CD14-positive monocyte (primary cell): ENCODE data around the gene ADAMTS3. TPM values are rescaled to one million over a fixed set of nuclear protein-coding genes. Genes with fewer than 3 reads are reported as not detected.

ENCODE experiments used
- DNase-seq, 3 donors: peaks; one replicate each; pipeline ENCODE4 v3.0.0-alpha.2; 2011 to 2022
- H2AFZ ChIP-seq: 2 replicates; pipeline ENCODE4 v1.6.0; 2012; ENCODE audit warnings: mild to moderate bottlenecking, low read depth, low read length, inconsistent platforms; ENCODE audit not compliant: insufficient read depth, poor library complexity, severe bottlenecking
- H3K27ac ChIP-seq, 2 donors: 1 replicate in 1 of 2; 2 replicates in 1 of 2; pipeline ENCODE4 v1.5.1; 2012 to 2013; ENCODE audit warnings: low read length in 2 of 2, control low read depth in 1 of 2, inconsistent platforms in 1 of 2, low read depth in 1 of 2, mild to moderate bottlenecking in 1 of 2
- H3K27me3 ChIP-seq, 2 donors: one replicate each; pipeline versions ENCODE4 v1.6.0 to v1.6.1; 2011 to 2013; ENCODE audit warnings: low read length in 2 of 2; ENCODE audit not compliant: control insufficient read depth in 2 of 2, insufficient read depth in 2 of 2
- H3K36me3 ChIP-seq, 2 donors: replicated peaks in 1 of 2; 1 replicate in 1 of 2; 2 replicates in 1 of 2; pipeline versions ENCODE4 v1.5.1 to v1.6.1; 2012 to 2013; ENCODE audit warnings: low read length in 2 of 2, control low read depth in 1 of 2, inconsistent platforms in 1 of 2, mild to moderate bottlenecking in 1 of 2; ENCODE audit not compliant: insufficient read depth in 2 of 2, control insufficient read depth in 1 of 2
- H3K4me1 ChIP-seq, 2 donors: 1 replicate in 1 of 2; 2 replicates in 1 of 2; pipeline versions ENCODE4 v1.5.1 to v1.6.1; 2012 to 2013; ENCODE audit warnings: low read length in 2 of 2, control low read depth in 1 of 2, inconsistent platforms in 1 of 2, mild to moderate bottlenecking in 1 of 2, moderate library complexity in 1 of 2; ENCODE audit not compliant: insufficient read depth in 2 of 2, control insufficient read depth in 1 of 2
- H3K4me2 ChIP-seq: replicated peaks from 2 replicates; pipeline ENCODE3; 2012; ENCODE audit warnings: low read length, moderate library complexity, mild to moderate bottlenecking; ENCODE audit not compliant: poor library complexity, severe bottlenecking; ENCODE audit errors: extremely low read depth
- H3K4me3 ChIP-seq, 3 experiments: fragments of 200-600 bp in 1 of 3; sonication (generic) in 1 of 3; replicated peaks in 1 of 3; 1 replicate in 2 of 3; 2 replicates in 1 of 3; pipeline ENCODE4 v1.5.1; 2011 to 2013; ENCODE audit warnings: low read length in 3 of 3, mild to moderate bottlenecking in 3 of 3, control low read depth in 2 of 3, low read depth in 2 of 3, inconsistent platforms in 1 of 3, moderate library complexity in 1 of 3
- H3K79me2 ChIP-seq: 2 replicates; pipeline ENCODE4 v1.6.0; 2012; ENCODE audit warnings: mild to moderate bottlenecking, control low read depth, inconsistent platforms, low read length, moderate library complexity; ENCODE audit not compliant: insufficient read depth
- H3K9ac ChIP-seq: 2 replicates; pipeline ENCODE4 v1.6.0; 2017; ENCODE audit warnings: low read length, mild to moderate bottlenecking; ENCODE audit not compliant: insufficient read depth, poor library complexity, severe bottlenecking
- H3K9me3 ChIP-seq, 2 donors: replicated peaks in 1 of 2; 1 replicate in 1 of 2; 2 replicates in 1 of 2; pipeline versions ENCODE4 v1.5.1 to v1.6.1; 2012 to 2013; ENCODE audit warnings: low read length in 2 of 2, control low read depth in 1 of 2; ENCODE audit not compliant: control insufficient read depth in 1 of 2, insufficient read depth in 1 of 2
- H4K20me1 ChIP-seq: 2 replicates; pipeline ENCODE4 v1.6.0; 2012; ENCODE audit warnings: mild to moderate bottlenecking, low read length, control low read depth, moderate library complexity; ENCODE audit not compliant: insufficient read depth
- H3K27ac Mint-ChIP-seq, 7 donors: one replicate each; pipeline ENCODE4 v1.8.0; 2020; ENCODE audit warnings: mild to moderate bottlenecking in 7 of 7, mixed read lengths in 7 of 7, moderate library complexity in 6 of 7, inconsistent platforms in 2 of 7
- H3K27me3 Mint-ChIP-seq, 3 donors: one replicate each; pipeline ENCODE4 v1.8.0; 2021 to 2022; ENCODE audit warnings: low read depth in 3 of 3, mild to moderate bottlenecking in 3 of 3, mixed read lengths in 3 of 3, moderate library complexity in 3 of 3, inconsistent platforms in 1 of 3
- H3K36me3 Mint-ChIP-seq, 2 donors: one replicate each; pipeline ENCODE4 v1.8.0; 2020; ENCODE audit warnings: mixed read lengths in 2 of 2, inconsistent platforms in 1 of 2, mild to moderate bottlenecking in 1 of 2
- H3K4me1 Mint-ChIP-seq: one replicate; pipeline ENCODE4 v1.8.0; 2020; ENCODE audit warnings: mild to moderate bottlenecking, mixed read lengths
- H3K4me3 Mint-ChIP-seq, 2 donors: one replicate each; pipeline ENCODE4 v1.8.0; 2020; ENCODE audit warnings: mild to moderate bottlenecking in 2 of 2, mixed read lengths in 2 of 2, moderate library complexity in 1 of 2
- H3K9me3 Mint-ChIP-seq, 7 donors: one replicate each; pipeline ENCODE4 v1.8.0; 2020 to 2022; ENCODE audit warnings: mixed read lengths in 7 of 7, mild to moderate bottlenecking in 6 of 7, moderate library complexity in 6 of 7, inconsistent platforms in 2 of 7
- WGBS: methylation state at CpG from one replicate; pipeline ENCODE4 v1.1.5; 2013; ENCODE audit warnings: missing lambda C conversion rate; ENCODE audit not compliant: insufficient coverage; 5-methylcytosine and 5-hydroxymethylcytosine counted together
- intact Hi-C, 2 donors: fragments of 100-400 bp; cut with micrococcal nuclease; formaldehyde crosslinking; loops; one replicate each; pipeline versions ENCODE4 v1.15.0 to v1.15.1; 2023
- polyA plus RNA-seq, 3 donors: library from polyadenylated mRNA; depleted of rRNA in 1 of 3; unstranded in 2 of 3; stranded (reverse) in 1 of 3; fragments of 300-500 nt in 2 of 3; fragments of >200 nt in 1 of 3; fragmentation: Illumina TruSeq in 2 of 3; gene quantifications; 1 replicate in 2 of 3; 2 replicates in 1 of 3; pipeline ENCODE4 v1.2.3, GENCODE V29; 2012 to 2021
- TF ChIP-seq, protein P1 (sequence below): fragments of 200-600 bp; IDR thresholded peaks from one replicate; pipeline ENCODE4 v1.8.0; 2022; ENCODE audit warnings: antibody characterized with exemption, mild to moderate bottlenecking

The ADAMTS3 gene
- polyA plus RNA-seq, 3 donors = not detected

DNA sequence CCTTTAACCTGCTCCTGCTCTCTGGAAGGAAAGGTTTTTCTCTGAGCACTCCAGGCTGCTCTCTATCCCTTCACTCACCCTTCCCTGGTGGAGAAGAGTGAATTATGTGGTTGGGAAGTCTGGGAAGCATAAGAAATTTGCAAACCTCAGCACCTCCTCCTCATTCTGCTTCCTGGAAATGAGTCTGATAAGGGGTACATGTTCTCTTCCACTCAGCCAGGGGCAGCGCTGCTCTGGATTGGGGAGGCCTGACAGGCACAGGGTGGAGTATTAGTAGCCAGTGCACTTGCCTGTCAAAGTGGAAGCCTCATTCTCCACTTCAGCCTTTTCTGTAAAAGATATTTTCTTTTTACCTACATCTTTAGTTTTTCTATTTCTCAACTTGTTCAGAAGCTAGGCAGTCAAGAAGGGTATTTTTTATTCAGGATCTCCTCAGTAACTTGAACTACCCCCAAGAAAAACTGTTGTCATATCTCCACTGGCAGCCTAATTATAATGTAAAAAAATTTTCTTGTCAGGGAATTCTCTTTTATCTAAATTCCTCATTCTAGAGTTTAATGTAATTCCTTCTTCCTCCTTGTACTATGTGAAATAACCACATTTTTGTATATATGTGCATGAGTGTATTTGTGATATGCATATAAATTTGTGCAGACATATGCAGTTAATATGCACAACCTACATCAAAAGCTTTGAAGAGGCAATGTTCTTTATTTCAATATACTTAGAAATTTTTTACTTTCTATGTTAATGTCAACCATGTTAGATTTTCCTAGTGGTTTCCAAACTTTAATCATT, 15.3 kb downstream of the ADAMTS3 start:
- no peak overlapping the region for H3K27ac ChIP-seq
- no peak overlapping the region for H3K4me2 ChIP-seq
- no CpG with 5 or more reads among the region's 1 CpG for WGBS
- no peak overlapping the region for H3K4me3 ChIP-seq
- Mint-ChIP-seq H3K27ac (no peak overlapping the region), H3K9me3 (peaks cover 0 to 2% (median under 1%) of the 10 kb centered on the region in 7 donors), H3K4me3 (no peak overlapping the region), H3K36me3 (no peaks in the 10 kb centered on the region), H3K4me1 (no peaks in the 10 kb centered on the region), H3K27me3 (peaks cover 0 to 2% (median 0%) of the 10 kb centered on the region in 3 donors)
- TF ChIP-seq, protein P1, sequence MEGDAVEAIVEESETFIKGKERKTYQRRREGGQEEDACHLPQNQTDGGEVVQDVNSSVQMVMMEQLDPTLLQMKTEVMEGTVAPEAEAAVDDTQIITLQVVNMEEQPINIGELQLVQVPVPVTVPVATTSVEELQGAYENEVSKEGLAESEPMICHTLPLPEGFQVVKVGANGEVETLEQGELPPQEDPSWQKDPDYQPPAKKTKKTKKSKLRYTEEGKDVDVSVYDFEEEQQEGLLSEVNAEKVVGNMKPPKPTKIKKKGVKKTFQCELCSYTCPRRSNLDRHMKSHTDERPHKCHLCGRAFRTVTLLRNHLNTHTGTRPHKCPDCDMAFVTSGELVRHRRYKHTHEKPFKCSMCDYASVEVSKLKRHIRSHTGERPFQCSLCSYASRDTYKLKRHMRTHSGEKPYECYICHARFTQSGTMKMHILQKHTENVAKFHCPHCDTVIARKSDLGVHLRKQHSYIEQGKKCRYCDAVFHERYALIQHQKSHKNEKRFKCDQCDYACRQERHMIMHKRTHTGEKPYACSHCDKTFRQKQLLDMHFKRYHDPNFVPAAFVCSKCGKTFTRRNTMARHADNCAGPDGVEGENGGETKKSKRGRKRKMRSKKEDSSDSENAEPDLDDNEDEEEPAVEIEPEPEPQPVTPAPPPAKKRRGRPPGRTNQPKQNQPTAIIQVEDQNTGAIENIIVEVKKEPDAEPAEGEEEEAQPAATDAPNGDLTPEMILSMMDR = no peak
- no peaks in the 10 kb centered on the region for H3K4me1 ChIP-seq
- no peaks in the 10 kb centered on the region for H4K20me1 ChIP-seq
- no peak for DNase-seq
- H3K36me3 ChIP-seq = no peaks in the 10 kb centered on the region
- no peaks in the 10 kb centered on the region for H3K27me3 ChIP-seq
- H2AFZ ChIP-seq = no peak overlapping the region
- intact Hi-C loops = no loop called here
- no peak overlapping the region for H3K9ac ChIP-seq
- H3K9me3 ChIP-seq = no peaks in the 10 kb centered on the region
- no peaks in the 10 kb centered on the region for H3K79me2 ChIP-seq

DNA sequence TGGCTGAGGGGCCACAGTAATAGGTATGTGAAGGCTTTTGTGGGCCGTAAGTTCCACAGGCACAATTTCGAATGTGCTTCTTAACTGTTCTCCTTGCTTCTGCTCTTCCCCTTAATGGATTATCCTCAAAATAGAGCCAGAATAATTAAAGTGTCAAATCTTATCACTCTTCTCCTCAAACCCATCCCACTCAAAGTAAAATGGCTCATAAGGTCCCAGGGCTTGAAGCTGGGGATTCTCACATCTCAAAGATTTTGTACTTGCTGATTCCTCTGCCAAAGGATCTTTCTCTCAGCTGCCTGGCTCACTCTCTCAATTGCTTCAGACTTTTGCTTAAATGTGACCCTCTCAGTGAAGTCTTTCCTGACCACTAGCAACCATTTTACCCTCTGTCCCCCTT, 16.6 kb downstream of the ADAMTS3 start:
- Mint-ChIP-seq H3K4me3 (no peak overlapping the region), H3K27me3 (peaks cover 0 to 2% (median 0%) of the 10 kb centered on the region in 3 donors), H3K36me3 (no peaks in the 10 kb centered on the region), H3K4me1 (no peaks in the 10 kb centered on the region), H3K27ac (no peak overlapping the region), H3K9me3 (peaks cover 0 to 4% (median 1%) of the 10 kb centered on the region in 7 donors)
- H3K4me2 ChIP-seq = no peak overlapping the region
- H3K27me3 ChIP-seq = no peaks in the 10 kb centered on the region
- H3K9ac ChIP-seq = no peak overlapping the region
- no peaks in the 10 kb centered on the region for H3K9me3 ChIP-seq
- H3K36me3 ChIP-seq = no peaks in the 10 kb centered on the region
- no peaks in the 10 kb centered on the region for H4K20me1 ChIP-seq
- intact Hi-C loops = no loop called here
- no peak overlapping the region for H2AFZ ChIP-seq
- DNase-seq = no peak
- WGBS = 100% methylated on average over 1 of the region's 2 CpGs
- no peaks in the 10 kb centered on the region for H3K4me1 ChIP-seq
- no peak overlapping the region for H3K27ac ChIP-seq
- TF ChIP-seq, protein P1 = no peak
- H3K4me3 ChIP-seq = no peak overlapping the region
- H3K79me2 ChIP-seq = no peaks in the 10 kb centered on the region
